IPS-11a (cell line): Measurements from ENCODE around the gene IRF6.
"Not testable (repeated sequence)": the region's sequence is repeated elsewhere in the genome, so short reads cannot be mapped to it uniquely, and the experiment has no call there.

Experiments used
- H3K4me3 ChIP-seq: one replicate; pipeline ENCODE4 v1.5.1; 2013; ENCODE audit warnings: low read depth, low read length, control low read depth

Gene IRF6

GRCh38 chr1:209823143-209824041 is 17.4 kb upstream of the IRF6 start:
- H3K4me3 ChIP-seq: no peak overlapping the region

GRCh38 chr1:209822706-209823105 is 16.8 kb upstream of the IRF6 start:
- H3K4me3 ChIP-seq: no peak overlapping the region

GRCh38 chr1:209820986-209821385 is 15.0 kb upstream of the IRF6 start:
- H3K4me3 ChIP-seq: no peak overlapping the region

- H3K4me3 ChIP-seq: no peak overlapping the region
Observed at GRCh38 chr1:209819058-209819457, 13.1 kb upstream of the IRF6 start.

- no peak overlapping the region for H3K4me3 ChIP-seq
Observed at GRCh38 chr1:209817691-209818090, 11.7 kb upstream of the IRF6 start.

- no peak overlapping the region for H3K4me3 ChIP-seq
Observed at GRCh38 chr1:209816923-209817322, 11.0 kb upstream of the IRF6 start.

GRCh38 chr1:209815931-209816341 is 10.0 kb upstream of the IRF6 start:
- H3K4me3 ChIP-seq: no peak overlapping the region

GRCh38 chr1:209815490-209815889 is 9.5 kb upstream of the IRF6 start:
- no peak overlapping the region for H3K4me3 ChIP-seq

- no peak overlapping the region for H3K4me3 ChIP-seq
Observed at GRCh38 chr1:209813902-209814301, 8.0 kb upstream of the IRF6 start.

- H3K4me3 ChIP-seq: no peak overlapping the region
Observed at GRCh38 chr1:209810783-209811182, 4.8 kb upstream of the IRF6 start.

- no peak overlapping the region for H3K4me3 ChIP-seq
Observed at GRCh38 chr1:209809611-209810010, 3.7 kb upstream of the IRF6 start.

GRCh38 chr1:209808059-209808581 is 2.2 kb upstream of the IRF6 start:
- no peak overlapping the region for H3K4me3 ChIP-seq

GRCh38 chr1:209807509-209807908 is 1.6 kb upstream of the IRF6 start:
- no peak overlapping the region for H3K4me3 ChIP-seq

- H3K4me3 ChIP-seq: peak overlapping the region; percentile 79
Observed at GRCh38 chr1:209805341-209805781, 581 bp downstream of the IRF6 start.

GRCh38 chr1:209803568-209803967 is 2.4 kb downstream of the IRF6 start:
- H3K4me3 ChIP-seq: no peak overlapping the region

GRCh38 chr1:209802780-209803152 is 3.2 kb downstream of the IRF6 start:
- H3K4me3 ChIP-seq: no peak overlapping the region

GRCh38 chr1:209802117-209802779 is 3.7 kb downstream of the IRF6 start:
- no peak overlapping the region for H3K4me3 ChIP-seq

- no peak overlapping the region for H3K4me3 ChIP-seq
Observed at GRCh38 chr1:209800984-209801834, 4.7 kb downstream of the IRF6 start.

GRCh38 chr1:209797978-209798639 is 7.8 kb downstream of the IRF6 start:
- no peak overlapping the region for H3K4me3 ChIP-seq

- H3K4me3 ChIP-seq: not testable (repeated sequence)
Observed at GRCh38 chr1:209793711-209794110, 12.2 kb downstream of the IRF6 start.

- no peak overlapping the region for H3K4me3 ChIP-seq
Observed at GRCh38 chr1:209791920-209792319, 14.0 kb downstream of the IRF6 start.
